Measurements from ENCODE around the gene IFT43.
A peak's percentile ranks its signal among the peaks of the same experiment; 100 is the strongest.

Gene IFT43

GRCh38 chr14:76112889-76113624, 127.5 kb downstream of the IFT43 start:
- DNase-seq (ENCODE audit: low read depth), result no peak

- DNase-seq (ENCODE audit: low read depth), result no peak
Measured at GRCh38 chr14:76113691-76114090, 128.1 kb downstream of the IFT43 start.

- DNase-seq (ENCODE audit: low read depth), result no peak
Measured at GRCh38 chr14:76115010-76115422, 129.5 kb downstream of the IFT43 start.

GRCh38 chr14:76117789-76118484, 132.4 kb downstream of the IFT43 start:
- no peak for DNase-seq (ENCODE audit: low read depth)

- DNase-seq (ENCODE audit: low read depth), result no peak
Measured at GRCh38 chr14:76118594-76118993, 133.0 kb downstream of the IFT43 start.

GRCh38 chr14:76121089-76121748, 135.7 kb downstream of the IFT43 start:
- DNase-seq (ENCODE audit: low read depth), result no peak

- no peak for DNase-seq (ENCODE audit: low read depth)
Measured at GRCh38 chr14:76123426-76124225, 138.1 kb downstream of the IFT43 start.

GRCh38 chr14:76125511-76125910, 139.9 kb downstream of the IFT43 start:
- no peak for DNase-seq (ENCODE audit: low read depth)

- DNase-seq (ENCODE audit: low read depth), result no peak
Measured at GRCh38 chr14:76126076-76126475, 140.5 kb downstream of the IFT43 start.

GRCh38 chr14:76129851-76130576, 144.5 kb downstream of the IFT43 start:
- DNase-seq (ENCODE audit: low read depth), result no peak

- no peak for DNase-seq (ENCODE audit: low read depth)
Measured at GRCh38 chr14:76131071-76131965, 145.8 kb downstream of the IFT43 start.

GRCh38 chr14:76133103-76133502, 147.5 kb downstream of the IFT43 start:
- peak; percentile 18 for DNase-seq (ENCODE audit: low read depth)
